NCI-H2196 treated with DMSO at 0.1 percent for 48 hours (cell line): ENCODE data around the gene SHC2.
"Not testable (repeated sequence)": the region's sequence is repeated elsewhere in the genome, so short reads cannot be mapped to it uniquely, and the experiment has no call there.

Source experiments
- DNase-seq: peaks from one replicate; lab custom pipeline; 2025; ENCODE audit not compliant: unreplicated experiment; lab: John Stamatoyannopoulos, UW

Gene SHC2

GRCh38 chr19:408902-409515 is 51.8 kb downstream of the SHC2 start, which contains the start of gene C2CD4C:
Gene C2CD4C (minus strand): TSS chr19:409147. CDS start chr19:408361, 786 bp downstream.
- peak; percentile 6 for DNase-seq

- no peak for DNase-seq
Measured at GRCh38 chr19:408441-408901, 52.4 kb downstream of the SHC2 start.

- no peak for DNase-seq
Measured at GRCh38 chr19:407511-408440, 53.1 kb downstream of the SHC2 start.

GRCh38 chr19:406971-407510 is 53.8 kb downstream of the SHC2 start:
- DNase-seq, result no peak

GRCh38 chr19:406135-406781 is 54.6 kb downstream of the SHC2 start:
- no peak for DNase-seq

DNA sequence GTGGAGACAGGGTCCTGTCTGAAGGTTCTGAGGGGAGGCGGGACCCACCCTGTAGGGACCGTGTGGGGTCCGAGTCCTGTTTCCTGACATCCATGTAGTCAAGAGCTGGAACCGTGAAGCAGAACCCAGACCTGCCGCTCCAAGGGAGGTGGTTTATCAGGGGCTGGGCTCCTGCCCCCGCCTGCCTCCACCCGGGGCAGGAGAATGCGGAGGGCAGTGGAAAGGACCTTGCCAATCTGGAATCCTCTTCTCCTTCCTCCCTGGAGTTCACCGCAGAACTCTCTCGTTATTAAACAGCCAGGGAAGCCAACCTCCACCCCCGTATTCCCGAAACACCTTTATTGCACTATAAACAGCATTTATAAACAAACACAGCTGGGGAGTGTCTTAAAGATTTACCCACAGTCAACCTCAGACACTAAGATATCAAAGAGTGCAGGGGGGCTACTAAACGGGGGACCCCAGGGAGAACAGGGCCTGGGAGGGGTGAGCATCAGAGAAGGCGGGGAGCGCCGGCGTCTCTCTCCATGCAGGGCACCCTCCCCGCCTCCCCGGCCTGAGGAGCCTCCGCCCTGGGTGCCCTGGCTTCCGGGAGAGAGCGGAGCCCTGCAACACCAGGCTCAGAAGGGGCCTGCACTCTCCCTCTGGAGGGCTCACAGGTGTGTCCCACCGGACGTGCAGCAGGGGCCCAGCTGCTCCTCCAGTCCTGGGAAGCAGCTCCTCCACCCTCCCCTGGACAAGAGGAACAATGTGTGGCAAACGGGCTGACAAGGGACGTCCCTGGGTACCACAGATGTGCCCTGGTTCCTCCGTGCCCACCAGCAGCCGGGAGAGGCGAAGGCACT is 55.5 kb downstream of the SHC2 start:
- no peak for DNase-seq

GRCh38 chr19:403221-404027 is 57.4 kb downstream of the SHC2 start:
- DNase-seq, result peak; percentile 79

DNA sequence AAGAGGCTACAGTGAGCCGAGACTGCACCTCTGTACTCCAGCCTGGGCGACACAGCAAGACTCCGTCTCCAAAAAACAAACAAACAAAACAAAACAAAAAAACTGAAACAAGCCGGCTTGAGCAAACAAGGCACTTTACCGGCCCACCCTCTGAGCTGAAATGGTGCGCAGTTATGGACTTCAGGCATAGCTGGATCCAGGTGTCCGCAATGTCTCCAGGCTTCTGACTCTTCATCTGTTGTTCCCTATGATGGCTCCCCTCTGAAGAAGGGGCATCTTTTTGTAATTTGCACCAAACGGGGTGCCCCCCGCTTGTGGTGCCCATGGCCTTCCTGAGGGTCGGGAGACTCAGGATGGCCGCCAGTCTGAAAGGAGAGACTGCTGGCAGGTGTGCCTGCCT is 58.0 kb downstream of the SHC2 start:
- DNase-seq, result no peak

DNA sequence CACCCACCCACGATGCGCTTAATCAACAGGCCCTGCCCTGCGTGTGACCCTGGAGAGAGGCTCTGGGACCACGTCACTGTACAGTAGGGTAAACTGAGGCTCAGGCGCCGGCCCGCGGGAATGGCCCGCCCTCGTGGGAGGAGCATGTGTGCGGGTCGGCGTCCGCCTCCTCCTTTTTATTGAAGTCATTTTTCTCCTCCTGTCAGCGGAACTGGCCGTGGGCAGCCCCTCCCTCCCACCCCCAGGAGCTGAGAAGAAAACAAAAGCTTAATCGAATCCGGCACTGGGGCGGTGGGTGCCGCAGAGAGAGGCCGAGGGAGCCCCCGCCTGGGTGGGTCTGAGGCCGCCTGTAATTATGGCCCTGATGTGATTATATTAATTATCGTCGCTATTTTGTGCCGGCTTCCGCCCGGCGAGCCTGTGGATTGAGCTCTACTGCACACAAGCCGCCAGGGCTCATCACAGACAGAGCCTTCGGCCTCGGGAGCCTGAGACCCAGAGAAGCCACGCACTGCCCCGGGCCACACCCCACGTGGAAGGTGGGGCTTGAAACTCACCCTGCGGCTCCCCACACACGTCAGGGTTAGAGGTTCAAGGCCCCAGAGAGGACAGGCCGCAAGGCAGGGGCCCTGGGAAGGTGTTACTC is 58.8 kb downstream of the SHC2 start:
- no peak for DNase-seq

DNA sequence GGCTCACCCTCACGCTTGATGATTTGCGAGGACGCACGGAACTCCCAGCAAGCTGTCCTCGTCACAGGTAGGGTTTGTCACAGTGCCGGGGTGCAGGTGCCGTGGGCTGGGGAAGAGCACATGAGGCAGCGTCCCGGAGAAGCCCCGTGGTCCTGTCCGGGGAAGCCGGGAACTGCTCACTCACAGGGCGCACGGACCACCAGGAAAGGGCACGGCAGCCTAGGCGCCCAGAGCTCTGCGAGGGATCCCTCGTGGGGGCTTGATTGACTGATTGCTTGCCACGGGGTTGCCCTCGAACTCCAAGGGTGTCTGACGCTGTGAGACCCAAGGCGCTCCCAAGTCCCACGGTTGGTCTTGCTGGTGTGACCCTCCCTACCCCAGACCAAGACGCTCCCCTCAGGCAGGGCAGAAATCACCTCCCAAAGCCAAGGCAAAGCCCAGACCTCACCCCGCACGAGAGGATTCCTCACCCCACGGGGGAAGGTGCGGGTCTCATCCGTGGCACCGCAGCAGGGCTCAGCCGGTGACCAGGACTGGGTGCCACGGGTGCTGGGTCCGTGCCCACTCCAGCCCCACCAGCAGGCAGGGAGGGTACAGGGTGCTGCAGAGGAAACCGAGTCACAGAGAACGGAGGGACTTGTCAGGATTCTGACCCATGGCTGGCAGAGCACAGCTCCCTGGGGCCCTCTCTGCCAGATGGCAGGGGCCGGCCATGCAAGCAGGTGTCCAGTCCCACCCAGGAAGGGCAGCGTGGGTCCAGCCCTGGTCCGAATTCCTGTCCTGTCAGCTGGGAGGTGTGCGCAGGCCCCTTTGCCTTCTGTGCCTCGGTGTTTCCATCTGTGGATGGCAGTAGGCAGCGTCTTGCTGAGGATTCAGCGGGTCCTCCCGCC is 59.6 kb downstream of the SHC2 start:
- DNase-seq, result peak; percentile 35

GRCh38 chr19:399370-399769 is 61.5 kb downstream of the SHC2 start:
- no peak for DNase-seq

GRCh38 chr19:398719-399118 is 62.1 kb downstream of the SHC2 start:
- no peak for DNase-seq

- no peak for DNase-seq
Measured at GRCh38 chr19:397941-398706, 62.7 kb downstream of the SHC2 start.

GRCh38 chr19:397321-397720 is 63.5 kb downstream of the SHC2 start:
- DNase-seq, result no peak

DNA sequence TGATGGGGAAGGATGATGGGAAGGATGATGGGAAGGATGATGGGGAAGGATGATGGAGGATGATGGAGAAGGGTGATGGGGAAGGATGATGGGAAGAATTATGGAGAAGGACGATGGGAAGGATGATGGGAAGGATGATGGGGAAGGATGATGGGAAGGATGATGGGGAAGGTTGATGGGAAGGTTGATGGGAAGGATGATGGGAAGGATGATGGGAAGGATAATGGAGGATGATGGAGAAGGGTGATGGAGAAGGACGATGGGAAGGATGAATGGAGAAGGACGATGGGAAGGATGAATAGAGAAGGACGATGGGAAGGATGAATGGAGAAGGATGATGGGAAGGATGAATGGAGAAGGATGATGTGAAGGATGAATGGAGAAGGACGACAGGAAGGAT is 65.4 kb downstream of the SHC2 start:
- no peak for DNase-seq

GRCh38 chr19:394857-395256 is 66.0 kb downstream of the SHC2 start:
- not testable (repeated sequence) for DNase-seq

- DNase-seq, result not testable (repeated sequence)
Measured at GRCh38 chr19:393560-393959, 67.3 kb downstream of the SHC2 start.
